GM12891 (cell line): ENCODE results near the gene LRIT1.

Source experiments
- PAX5 ChIP-seq: IDR thresholded peaks from 2 replicates; pipeline ENCODE4 v1.6.1; 2011; ENCODE audit warnings: low read length, moderate library complexity, mild to moderate bottlenecking; ENCODE audit not compliant: insufficient read depth, severe bottlenecking
- POLR2A ChIP-seq: IDR thresholded peaks from 2 replicates; pipeline ENCODE4 v1.6.1; 2011; ENCODE audit warnings: low read depth, low read length, control low read depth
- TAF1 ChIP-seq: IDR thresholded peaks from 2 replicates; pipeline ENCODE4 v1.6.1; 2011; ENCODE audit warnings: low read depth, low read length, control low read depth

DNA sequence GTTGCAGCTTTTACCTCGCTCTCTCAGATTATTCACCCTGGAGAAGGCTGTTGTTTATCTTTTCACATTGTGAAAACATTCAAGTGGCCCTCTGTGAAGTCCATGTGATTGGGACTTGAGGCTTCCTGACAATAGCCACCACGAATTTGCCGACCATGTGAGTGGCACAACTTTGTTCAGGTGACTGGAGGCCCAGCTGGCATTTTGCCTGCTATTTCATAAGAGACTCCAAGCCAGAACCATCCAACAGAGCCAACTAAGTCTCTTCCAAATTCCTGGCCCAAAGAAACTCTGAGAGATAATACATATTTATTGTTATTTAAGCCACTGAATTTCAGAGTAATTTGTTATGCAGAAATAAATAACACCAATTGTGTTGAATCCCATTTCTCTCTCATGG, 48.9 kb upstream of the LRIT1 start:
- TF ChIP-seq PAX5, result no peak
- TF ChIP-seq POLR2A, result no peak
- no peak for TF ChIP-seq TAF1
